HepG2 (cell line): ENCODE measurements around the gene MAB21L4. TPM values are rescaled to one million over a fixed set of nuclear protein-coding genes. Genes with fewer than 3 reads are reported as not detected.

Source experiments
- ATAC-seq: fragments of 200-7000 bp; cut with Tn5 transposase; 3 replicates; pipeline ENCODE4 v1.9.1; 2020; ENCODE audit warnings: mild to moderate bottlenecking, moderate library complexity
- BruUV-seq: library from RNA; stranded (reverse); fragments of 400-500 nt; replicated peaks from 2 replicates; lab custom pipeline; 2021; lab: Mats Ljungman, UMichigan
- CTCF ChIA-PET: fragments of 300-600 bp; formaldehyde crosslinking; extraction: SDS; loops from one replicate; lab custom pipeline; 2021; ENCODE audit warnings: low total read pairs, inconsistent platforms, low intra/inter-chr PET ratio; lab: Yijun Ruan, JAX
- POLR2A ChIA-PET: fragments of 350-600 bp; sonication (Branson Sonifier 250); formaldehyde crosslinking; loops from one replicate; lab custom pipeline; 2020; ENCODE audit warnings: antibody characterized with exemption, inconsistent platforms; lab: Yijun Ruan, JAX
- DNase-seq: peaks from one replicate; pipeline ENCODE4 v3.0.0-alpha.2; 2015; ENCODE audit warnings: low spot score
- FAIRE-seq: peaks from 3 replicates; lab custom pipeline; 2011; peaks lifted over from hg19 to GRCh38; lab: Jason Lieb, UNC
- H2AFZ ChIP-seq: one replicate; pipeline ENCODE4 v1.6.1; 2011; ENCODE audit warnings: low read length, inconsistent platforms
- H3K27ac ChIP-seq: fragments of 300-600 bp; 3 replicates; pipeline ENCODE4 v1.8.0; 2011; ENCODE audit warnings: mixed run types, mild to moderate bottlenecking, mixed read lengths, low read length, inconsistent platforms; ENCODE audit not compliant: insufficient read depth; ENCODE audit errors: extremely low read length
- H3K27me3 ChIP-seq, 2 experiments: fragments of 200-600 bp in 1 of 2; 2 replicates in 1 of 2; 3 replicates in 1 of 2; pipeline versions ENCODE4 v1.6.0 to v1.8.0; 2011; ENCODE audit warnings: low read length in 2 of 2, mild to moderate bottlenecking in 2 of 2, moderate library complexity in 2 of 2, inconsistent platforms in 1 of 2; ENCODE audit not compliant: insufficient read depth in 2 of 2, control insufficient read depth in 1 of 2
- H3K36me3 ChIP-seq, 2 experiments: fragments of 200-600 bp in 1 of 2; replicated peaks in 1 of 2; 2 replicates in 1 of 2; 3 replicates in 1 of 2; pipeline versions ENCODE4 v1.5.1 to v1.8.0; 2011; ENCODE audit warnings: low read length in 2 of 2, inconsistent platforms in 1 of 2; ENCODE audit not compliant: insufficient read depth in 2 of 2, control insufficient read depth in 1 of 2
- H3K4me1 ChIP-seq: 2 replicates; pipeline ENCODE4 v1.5.1; 2012; ENCODE audit warnings: low read length, inconsistent platforms; ENCODE audit not compliant: insufficient read depth
- H3K4me2 ChIP-seq: 2 replicates; pipeline ENCODE4 v1.6.0; 2011; ENCODE audit warnings: low read depth, low read length, inconsistent platforms
- H3K4me3 ChIP-seq, 3 experiments: fragments of 200-600 bp in 1 of 3; sonication (generic), shearing (Covaris generic) in 1 of 3; replicated peaks in 1 of 3; 2 replicates each; pipeline ENCODE4 v1.5.1; 2011 to 2016; ENCODE audit warnings: low read length in 3 of 3, inconsistent platforms in 2 of 3, low read depth in 2 of 3, mild to moderate bottlenecking in 2 of 3, control low read depth in 1 of 3, mixed read lengths in 1 of 3; ENCODE audit not compliant: insufficient read depth in 1 of 3
- H3K79me2 ChIP-seq: one replicate; pipeline ENCODE4 v1.6.1; 2011; ENCODE audit warnings: low read length, inconsistent platforms; ENCODE audit not compliant: insufficient read depth
- H3K9ac ChIP-seq: 2 replicates; pipeline ENCODE4 v1.6.0; 2011; ENCODE audit warnings: mild to moderate bottlenecking, low read depth, low read length, inconsistent platforms; ENCODE audit not compliant: insufficient read depth
- H3K9me3 ChIP-seq: 2 replicates; pipeline ENCODE4 v1.5.1; 2012; ENCODE audit warnings: mild to moderate bottlenecking, low read length
- H4K20me1 ChIP-seq: 2 replicates; pipeline ENCODE4 v1.6.0; 2011; ENCODE audit warnings: inconsistent platforms, mild to moderate bottlenecking, low read length, moderate library complexity; ENCODE audit not compliant: insufficient read depth
- ATF7-NPFF ChIP-seq: sonication (generic); formaldehyde crosslinking; IDR thresholded peaks from 2 replicates; pipeline ENCODE4 v1.8.1; 2023; ENCODE audit warnings: mild to moderate bottlenecking, low read depth, missing genetic modification reagents, moderate library complexity
- CCDC6 ChIP-seq: sonication (generic); formaldehyde crosslinking; IDR thresholded peaks from 2 replicates; pipeline ENCODE4 v1.8.1; 2022; ENCODE audit warnings: mild to moderate bottlenecking, missing genetic modification reagents, moderate library complexity
- KLF11 ChIP-seq: IDR thresholded peaks from 2 replicates; pipeline ENCODE4 v1.6.1; 2016; ENCODE audit warnings: missing compliant biosample characterization
- MXI1 ChIP-seq: IDR thresholded peaks from 3 replicates; pipeline ENCODE4 v1.6.1; 2012; ENCODE audit warnings: low read depth, low read length, inconsistent platforms, borderline replicate concordance
- NCOA2 ChIP-seq: sonication (generic); formaldehyde crosslinking; IDR thresholded peaks from 2 replicates; pipeline ENCODE4 v1.8.0; 2022; ENCODE audit warnings: inconsistent platforms
- RFXANK ChIP-seq: IDR thresholded peaks from 2 replicates; pipeline ENCODE4 v1.6.1; 2016
- ZFP62 ChIP-seq: sonication (generic); formaldehyde crosslinking; IDR thresholded peaks from 2 replicates; pipeline ENCODE4 v1.4.0; 2020; ENCODE audit warnings: missing genetic modification reagents
- ZFX ChIP-seq: sonication (generic); formaldehyde crosslinking; IDR thresholded peaks from 2 replicates; pipeline ENCODE4 v1.4.0; 2020; ENCODE audit warnings: mild to moderate bottlenecking, low read depth, missing genetic modification reagents, moderate library complexity
- ZNF446 ChIP-seq: sonication (generic); formaldehyde crosslinking; IDR thresholded peaks from 2 replicates; pipeline ENCODE4 v1.5.0; 2020; ENCODE audit warnings: mild to moderate bottlenecking, missing genetic modification reagents
- ZNF850 ChIP-seq: sonication (generic); formaldehyde crosslinking; conservative IDR thresholded peaks from 2 replicates; pipeline ENCODE4 v1.9.0; 2021; ENCODE audit warnings: mild to moderate bottlenecking, missing genetic modification reagents
- WGBS: methylation state at CpG from one replicate; pipeline ENCODE4 v1.1.6; 2017; ENCODE audit warnings: low lambda C conversion rate; 5-methylcytosine and 5-hydroxymethylcytosine counted together
- in situ Hi-C: cut with HindIII; loops from 2 replicates; pipeline ENCODE4 v1.10.0; 2017; ENCODE audit warnings: low pct_unique_long_range_greater_than_20kb; ENCODE audit not compliant: extremely low pct_ligation_motif_present
- intact Hi-C: fragments of 100-400 bp; cut with micrococcal nuclease; formaldehyde crosslinking; loops from one replicate; pipeline ENCODE4 v1.10.0; 2022; ENCODE audit not compliant: unreplicated experiment
- polyA plus RNA-seq, 8 experiments: library from polyadenylated mRNA; depleted of rRNA in 3 of 8; stranded (reverse) in 7 of 8; unstranded in 1 of 8; fragments of >200 nt; fragmentation: Illumina TruSeq in 4 of 8; extraction: Trizol in 4 of 8; gene quantifications; 2 replicates each; pipeline versions ENCODE4 v1.2.1 to v1.2.3, GENCODE V29; 2011 to 2016; ENCODE audit warnings: low read depth in 4 of 8, missing spikeins in 1 of 8, mixed read lengths in 1 of 8; ENCODE audit not compliant: insufficient read depth in 1 of 8
- total RNA-seq, 5 experiments: library from RNA; depleted of rRNA; stranded (reverse); fragments of >200 nt; fragmentation: Illumina TruSeq; extraction: Trizol; gene quantifications; 2 replicates each; pipeline ENCODE4 v1.2.3, GENCODE V29; 2016; ENCODE audit warnings: low read depth in 1 of 5
- TF ChIP-seq, protein P1 (sequence below): sonication (generic); formaldehyde crosslinking; IDR thresholded peaks from 2 replicates; pipeline ENCODE4 v1.5.0; 2020; ENCODE audit warnings: mild to moderate bottlenecking, missing genetic modification reagents, moderate library complexity
- TF ChIP-seq, protein P2 (sequence below): sonication (generic); formaldehyde crosslinking; IDR thresholded peaks from 2 replicates; pipeline ENCODE4 v1.5.1; 2020; ENCODE audit warnings: mild to moderate bottlenecking, missing genetic modification reagents, moderate library complexity
- TF ChIP-seq, protein P3 (sequence below): sonication (generic); formaldehyde crosslinking; IDR thresholded peaks from 2 replicates; pipeline ENCODE4 v1.9.0; 2022; ENCODE audit warnings: low read depth, missing genetic modification reagents

MAB21L4 gene
- total and polyA plus RNA-seq, 2 of the 13 experiments (the other 11 are each of a cell fraction or from before 2014, with no cell fraction given), result 3.0 to 14.0 TPM

DNA sequence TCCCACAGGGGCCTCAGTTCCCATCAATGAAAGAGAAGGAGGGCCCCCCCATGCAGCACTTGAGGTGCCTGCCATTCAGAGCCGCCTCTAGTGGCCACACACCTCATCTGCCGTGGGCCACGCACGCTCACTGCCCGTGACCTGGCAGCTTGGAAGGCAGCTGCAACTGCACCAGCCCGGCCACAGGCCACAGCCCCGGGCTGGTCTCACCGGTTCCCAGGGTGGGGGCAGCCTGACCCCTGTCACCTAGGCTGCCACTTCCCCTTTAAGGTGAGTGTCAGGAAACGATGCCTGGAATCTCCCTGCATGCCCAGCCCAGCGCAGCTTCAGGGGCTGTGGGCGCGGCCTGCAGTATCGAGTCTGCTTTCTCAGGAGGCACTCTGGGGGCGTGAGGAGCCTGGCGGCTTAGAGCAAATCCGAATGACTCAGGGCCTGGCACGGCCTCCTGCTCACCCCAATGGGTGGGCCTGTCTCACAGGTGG is 2.6 kb downstream of the MAB21L4 start (continued):
- no peak for TF ChIP-seq CCDC6 (CRISPR knock-in tag)
- no peak for TF ChIP-seq ZFP62 (CRISPR knock-in tag)
- no peak for TF ChIP-seq ATF7-NPFF (CRISPR knock-in tag)
- no peak for TF ChIP-seq NCOA2 (CRISPR knock-in tag)
- TF ChIP-seq ZNF446 (CRISPR knock-in tag), result no peak
- no peak for TF ChIP-seq MXI1
- TF ChIP-seq, protein P1, sequence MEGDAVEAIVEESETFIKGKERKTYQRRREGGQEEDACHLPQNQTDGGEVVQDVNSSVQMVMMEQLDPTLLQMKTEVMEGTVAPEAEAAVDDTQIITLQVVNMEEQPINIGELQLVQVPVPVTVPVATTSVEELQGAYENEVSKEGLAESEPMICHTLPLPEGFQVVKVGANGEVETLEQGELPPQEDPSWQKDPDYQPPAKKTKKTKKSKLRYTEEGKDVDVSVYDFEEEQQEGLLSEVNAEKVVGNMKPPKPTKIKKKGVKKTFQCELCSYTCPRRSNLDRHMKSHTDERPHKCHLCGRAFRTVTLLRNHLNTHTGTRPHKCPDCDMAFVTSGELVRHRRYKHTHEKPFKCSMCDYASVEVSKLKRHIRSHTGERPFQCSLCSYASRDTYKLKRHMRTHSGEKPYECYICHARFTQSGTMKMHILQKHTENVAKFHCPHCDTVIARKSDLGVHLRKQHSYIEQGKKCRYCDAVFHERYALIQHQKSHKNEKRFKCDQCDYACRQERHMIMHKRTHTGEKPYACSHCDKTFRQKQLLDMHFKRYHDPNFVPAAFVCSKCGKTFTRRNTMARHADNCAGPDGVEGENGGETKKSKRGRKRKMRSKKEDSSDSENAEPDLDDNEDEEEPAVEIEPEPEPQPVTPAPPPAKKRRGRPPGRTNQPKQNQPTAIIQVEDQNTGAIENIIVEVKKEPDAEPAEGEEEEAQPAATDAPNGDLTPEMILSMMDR (CRISPR knock-in tag), result peak; percentile 17; the same call in 1 of the 2 replicates
- TF ChIP-seq KLF11 (CRISPR knock-in tag), result no peak

DNA sequence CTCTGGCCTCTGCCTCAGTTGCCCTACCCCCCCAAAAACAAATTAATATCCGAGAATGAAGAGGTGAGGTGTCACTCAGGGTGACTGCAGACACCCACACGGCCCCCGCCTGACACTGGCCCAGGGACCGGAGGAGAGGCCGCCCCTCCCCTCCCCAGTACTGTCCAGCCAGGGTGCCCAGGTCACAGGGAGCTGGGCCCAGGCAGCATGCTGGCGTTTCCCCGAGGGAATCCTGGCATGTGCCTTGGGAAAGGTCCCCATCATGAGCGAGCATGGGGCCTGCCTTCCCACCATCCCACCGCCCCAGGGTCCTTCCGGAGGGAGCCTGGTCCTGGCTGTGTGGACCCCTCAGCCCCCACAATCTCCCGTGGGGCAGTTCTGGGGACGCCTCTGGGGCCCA is 3.0 kb downstream of the MAB21L4 start:
- Histone ChIP-seq H3K27me3 (no peaks in the 10 kb centered on the region; a peak in 1 of 5 replicates), H3K27ac (no peak overlapping the region), H3K79me2 (no peaks in the 10 kb centered on the region), H3K4me2 (no peak overlapping the region), H3K4me1 (peaks cover 88% of the 10 kb centered on the region), H2AFZ (no peak overlapping the region), H3K9ac (no peak overlapping the region), H3K4me3 (no peak overlapping the region), H3K9me3 (no peaks in the 10 kb centered on the region), H4K20me1 (no peaks in the 10 kb centered on the region), H3K36me3 (no peaks in the 10 kb centered on the region)
- BruUV-seq, result no TSS peak
- ATAC-seq (no peak), FAIRE-seq (no peak), DNase-seq (no peak)
- TF ChIP-seq, protein P2, sequence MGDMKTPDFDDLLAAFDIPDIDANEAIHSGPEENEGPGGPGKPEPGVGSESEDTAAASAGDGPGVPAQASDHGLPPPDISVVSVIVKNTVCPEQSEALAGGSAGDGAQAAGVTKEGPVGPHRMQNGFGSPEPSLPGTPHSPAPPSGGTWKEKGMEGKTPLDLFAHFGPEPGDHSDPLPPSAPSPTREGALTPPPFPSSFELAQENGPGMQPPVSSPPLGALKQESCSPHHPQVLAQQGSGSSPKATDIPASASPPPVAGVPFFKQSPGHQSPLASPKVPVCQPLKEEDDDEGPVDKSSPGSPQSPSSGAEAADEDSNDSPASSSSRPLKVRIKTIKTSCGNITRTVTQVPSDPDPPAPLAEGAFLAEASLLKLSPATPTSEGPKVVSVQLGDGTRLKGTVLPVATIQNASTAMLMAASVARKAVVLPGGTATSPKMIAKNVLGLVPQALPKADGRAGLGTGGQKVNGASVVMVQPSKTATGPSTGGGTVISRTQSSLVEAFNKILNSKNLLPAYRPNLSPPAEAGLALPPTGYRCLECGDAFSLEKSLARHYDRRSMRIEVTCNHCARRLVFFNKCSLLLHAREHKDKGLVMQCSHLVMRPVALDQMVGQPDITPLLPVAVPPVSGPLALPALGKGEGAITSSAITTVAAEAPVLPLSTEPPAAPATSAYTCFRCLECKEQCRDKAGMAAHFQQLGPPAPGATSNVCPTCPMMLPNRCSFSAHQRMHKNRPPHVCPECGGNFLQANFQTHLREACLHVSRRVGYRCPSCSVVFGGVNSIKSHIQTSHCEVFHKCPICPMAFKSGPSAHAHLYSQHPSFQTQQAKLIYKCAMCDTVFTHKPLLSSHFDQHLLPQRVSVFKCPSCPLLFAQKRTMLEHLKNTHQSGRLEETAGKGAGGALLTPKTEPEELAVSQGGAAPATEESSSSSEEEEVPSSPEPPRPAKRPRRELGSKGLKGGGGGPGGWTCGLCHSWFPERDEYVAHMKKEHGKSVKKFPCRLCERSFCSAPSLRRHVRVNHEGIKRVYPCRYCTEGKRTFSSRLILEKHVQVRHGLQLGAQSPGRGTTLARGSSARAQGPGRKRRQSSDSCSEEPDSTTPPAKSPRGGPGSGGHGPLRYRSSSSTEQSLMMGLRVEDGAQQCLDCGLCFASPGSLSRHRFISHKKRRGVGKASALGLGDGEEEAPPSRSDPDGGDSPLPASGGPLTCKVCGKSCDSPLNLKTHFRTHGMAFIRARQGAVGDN (CRISPR knock-in tag), result peak; percentile 29; the same call in 1 of the 2 replicates
- TF ChIP-seq RFXANK (CRISPR knock-in tag) (no peak), ZFX (CRISPR knock-in tag) (peak; percentile 45; the same call in 1 of the 2 replicates), ZNF850 (CRISPR knock-in tag) (no peak)
- TF ChIP-seq, protein P3, sequence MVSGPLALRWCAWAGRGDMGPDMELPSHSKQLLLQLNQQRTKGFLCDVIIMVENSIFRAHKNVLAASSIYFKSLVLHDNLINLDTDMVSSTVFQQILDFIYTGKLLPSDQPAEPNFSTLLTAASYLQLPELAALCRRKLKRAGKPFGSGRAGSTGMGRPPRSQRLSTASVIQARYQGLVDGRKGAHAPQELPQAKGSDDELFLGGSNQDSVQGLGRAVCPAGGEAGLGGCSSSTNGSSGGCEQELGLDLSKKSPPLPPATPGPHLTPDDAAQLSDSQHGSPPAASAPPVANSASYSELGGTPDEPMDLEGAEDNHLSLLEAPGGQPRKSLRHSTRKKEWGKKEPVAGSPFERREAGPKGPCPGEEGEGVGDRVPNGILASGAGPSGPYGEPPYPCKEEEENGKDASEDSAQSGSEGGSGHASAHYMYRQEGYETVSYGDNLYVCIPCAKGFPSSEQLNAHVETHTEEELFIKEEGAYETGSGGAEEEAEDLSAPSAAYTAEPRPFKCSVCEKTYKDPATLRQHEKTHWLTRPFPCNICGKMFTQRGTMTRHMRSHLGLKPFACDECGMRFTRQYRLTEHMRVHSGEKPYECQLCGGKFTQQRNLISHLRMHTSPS, result 0 out of 2 replicates have a peak, but pooled peaks have one; percentile 19
- intact Hi-C loops (no loop called here), in situ Hi-C loops (no loop called here)
- 58% methylated on average over 2 of the region's 12 CpGs for WGBS
- ChIA-PET CTCF (no interaction called here), POLR2A (interaction anchor here (1.0 to 9.3 kb wide), 2 partner anchors 18 to 36 kb away, joined by 3 to 63 read pairs; no protein-coding TSS in a partner anchor)
